IMR-90 (cell line): ENCODE data around the gene NEIL3.

Source experiments
- CEBPB ChIP-seq: IDR thresholded peaks from 2 replicates; pipeline ENCODE4 v1.6.1; 2012; ENCODE audit warnings: low read depth, low read length, improper control_type of control experiment
- CHD1 ChIP-seq: IDR thresholded peaks from 2 replicates; pipeline ENCODE4 v1.6.1; 2012; ENCODE audit warnings: low read depth, low read length, improper control_type of control experiment
- POLR2A ChIP-seq: IDR thresholded peaks from 2 replicates; pipeline ENCODE4 v1.6.1; 2012; ENCODE audit warnings: mild to moderate bottlenecking, low read depth, low read length
- TF ChIP-seq, protein P1 (sequence below): conservative IDR thresholded peaks from 2 replicates; pipeline ENCODE4 v1.5.1; 2012; ENCODE audit warnings: mild to moderate bottlenecking, low read depth, low read length, improper control_type of control experiment

DNA sequence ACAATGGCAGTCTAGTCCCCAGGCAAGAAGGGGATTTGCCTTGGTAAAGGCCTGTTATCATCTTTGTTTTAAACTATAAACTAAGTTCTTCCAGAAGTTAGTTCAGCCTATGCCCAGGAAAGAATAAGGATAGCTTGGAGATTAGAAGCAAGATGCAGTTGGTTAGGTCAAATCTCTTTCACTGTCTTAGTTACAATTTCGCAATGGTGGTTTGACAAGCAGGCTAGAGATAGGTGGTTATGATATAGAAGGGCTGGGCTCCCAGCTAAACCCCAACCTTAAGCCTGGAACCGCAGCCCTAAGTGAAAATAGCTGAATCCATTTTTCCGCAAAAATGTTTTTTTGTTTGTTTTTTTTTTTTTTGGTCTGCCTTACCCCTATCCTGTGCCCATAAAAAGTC lies 41.8 kb upstream of the NEIL3 start:
- TF ChIP-seq, protein P1, sequence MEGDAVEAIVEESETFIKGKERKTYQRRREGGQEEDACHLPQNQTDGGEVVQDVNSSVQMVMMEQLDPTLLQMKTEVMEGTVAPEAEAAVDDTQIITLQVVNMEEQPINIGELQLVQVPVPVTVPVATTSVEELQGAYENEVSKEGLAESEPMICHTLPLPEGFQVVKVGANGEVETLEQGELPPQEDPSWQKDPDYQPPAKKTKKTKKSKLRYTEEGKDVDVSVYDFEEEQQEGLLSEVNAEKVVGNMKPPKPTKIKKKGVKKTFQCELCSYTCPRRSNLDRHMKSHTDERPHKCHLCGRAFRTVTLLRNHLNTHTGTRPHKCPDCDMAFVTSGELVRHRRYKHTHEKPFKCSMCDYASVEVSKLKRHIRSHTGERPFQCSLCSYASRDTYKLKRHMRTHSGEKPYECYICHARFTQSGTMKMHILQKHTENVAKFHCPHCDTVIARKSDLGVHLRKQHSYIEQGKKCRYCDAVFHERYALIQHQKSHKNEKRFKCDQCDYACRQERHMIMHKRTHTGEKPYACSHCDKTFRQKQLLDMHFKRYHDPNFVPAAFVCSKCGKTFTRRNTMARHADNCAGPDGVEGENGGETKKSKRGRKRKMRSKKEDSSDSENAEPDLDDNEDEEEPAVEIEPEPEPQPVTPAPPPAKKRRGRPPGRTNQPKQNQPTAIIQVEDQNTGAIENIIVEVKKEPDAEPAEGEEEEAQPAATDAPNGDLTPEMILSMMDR = no peak
- TF ChIP-seq CHD1 (no peak), POLR2A (no peak), CEBPB (peak; percentile 46; the same call in 1 of the 2 replicates)
